GM18507 (cell line): Measurements from ENCODE around the gene POU2AF2.

Experiments
- DNase-seq: peaks from one replicate; pipeline ENCODE4 v3.0.0; 2011; ENCODE audit warnings: low read depth; ENCODE audit not compliant: insufficient read length; ENCODE audit errors: extremely low spot score
- FAIRE-seq: peaks from 2 replicates; lab custom pipeline; 2011; peaks lifted over from hg19 to GRCh38; lab: Jason Lieb, UNC

POU2AF2 gene

DNA sequence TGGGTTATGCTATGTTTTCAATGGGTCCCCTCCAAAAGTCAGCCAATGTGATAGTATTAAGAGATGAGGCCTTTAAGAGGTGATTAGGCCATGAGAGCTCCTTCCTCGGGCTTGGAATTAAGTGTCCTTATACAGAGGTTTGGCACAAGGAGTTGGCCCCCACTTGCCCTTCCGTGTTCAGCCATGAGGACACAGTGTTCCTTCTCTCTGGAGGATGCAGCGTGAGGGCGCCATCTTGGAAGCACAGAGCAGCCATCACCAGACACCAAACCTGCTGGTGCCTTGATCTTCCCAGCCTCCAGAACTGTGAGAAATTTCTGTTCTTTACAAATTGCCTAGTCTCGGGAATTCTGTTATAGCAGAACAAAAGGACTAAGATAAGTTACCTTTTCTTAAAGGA, 79.7 kb downstream of the POU2AF2 start:
- DNase-seq (no peak), FAIRE-seq (no peak)

DNA sequence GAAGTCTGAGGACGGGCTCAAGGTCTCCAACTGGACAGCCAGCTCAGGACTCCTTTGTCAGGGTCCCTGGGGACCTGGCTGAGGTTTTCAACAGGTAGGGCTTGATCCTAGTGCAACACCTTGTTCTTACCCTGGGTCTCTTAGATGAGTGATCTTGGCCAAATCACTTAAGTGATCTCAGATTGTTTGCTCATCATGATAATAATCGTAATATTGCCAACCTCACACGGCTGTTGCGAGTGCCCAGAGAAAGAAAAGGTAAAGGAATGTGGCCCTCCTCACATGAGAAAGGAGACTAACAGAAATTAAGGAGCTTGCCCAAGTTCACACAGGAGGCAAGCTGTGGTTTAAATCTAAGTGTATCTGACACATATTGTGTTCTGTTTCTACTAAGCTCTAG, 81.3 kb downstream of the POU2AF2 start:
- DNase-seq (no peak), FAIRE-seq (no peak)

DNA sequence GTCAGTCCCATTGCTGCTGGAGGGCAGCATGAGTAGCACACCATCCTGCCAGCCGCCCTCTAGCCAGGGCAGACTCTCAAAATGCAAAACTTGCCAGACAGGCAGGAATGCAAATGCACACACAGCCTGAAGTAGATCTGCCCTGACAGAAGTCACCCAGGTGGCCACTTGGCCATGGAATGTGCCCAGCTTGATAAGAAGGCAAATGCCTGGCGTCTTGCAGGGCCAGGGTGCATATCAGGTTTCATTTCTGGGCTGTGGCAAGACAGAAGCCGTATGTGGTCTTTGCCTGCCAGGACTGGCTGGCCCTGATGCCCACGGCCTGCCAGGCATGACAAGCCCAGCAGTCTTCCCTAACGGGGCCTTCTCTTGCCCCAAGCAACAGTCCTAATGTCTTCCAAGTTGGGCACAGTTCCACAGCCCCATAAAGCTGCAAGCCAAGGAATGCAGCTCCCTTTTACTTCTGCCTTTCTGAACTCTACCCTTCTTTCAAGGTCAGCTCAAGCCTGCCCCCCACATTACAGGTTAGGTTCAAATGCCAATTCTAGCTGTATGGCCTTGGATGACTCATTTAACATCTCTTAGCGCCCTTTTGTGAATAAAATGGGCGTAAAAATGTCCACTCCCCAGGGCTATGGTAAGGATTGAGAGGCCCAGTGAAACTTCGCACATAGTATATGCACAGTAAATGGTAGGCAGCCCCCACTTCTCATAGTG, 82.5 kb downstream of the POU2AF2 start:
- FAIRE-seq (no peak), DNase-seq (no peak)

DNA sequence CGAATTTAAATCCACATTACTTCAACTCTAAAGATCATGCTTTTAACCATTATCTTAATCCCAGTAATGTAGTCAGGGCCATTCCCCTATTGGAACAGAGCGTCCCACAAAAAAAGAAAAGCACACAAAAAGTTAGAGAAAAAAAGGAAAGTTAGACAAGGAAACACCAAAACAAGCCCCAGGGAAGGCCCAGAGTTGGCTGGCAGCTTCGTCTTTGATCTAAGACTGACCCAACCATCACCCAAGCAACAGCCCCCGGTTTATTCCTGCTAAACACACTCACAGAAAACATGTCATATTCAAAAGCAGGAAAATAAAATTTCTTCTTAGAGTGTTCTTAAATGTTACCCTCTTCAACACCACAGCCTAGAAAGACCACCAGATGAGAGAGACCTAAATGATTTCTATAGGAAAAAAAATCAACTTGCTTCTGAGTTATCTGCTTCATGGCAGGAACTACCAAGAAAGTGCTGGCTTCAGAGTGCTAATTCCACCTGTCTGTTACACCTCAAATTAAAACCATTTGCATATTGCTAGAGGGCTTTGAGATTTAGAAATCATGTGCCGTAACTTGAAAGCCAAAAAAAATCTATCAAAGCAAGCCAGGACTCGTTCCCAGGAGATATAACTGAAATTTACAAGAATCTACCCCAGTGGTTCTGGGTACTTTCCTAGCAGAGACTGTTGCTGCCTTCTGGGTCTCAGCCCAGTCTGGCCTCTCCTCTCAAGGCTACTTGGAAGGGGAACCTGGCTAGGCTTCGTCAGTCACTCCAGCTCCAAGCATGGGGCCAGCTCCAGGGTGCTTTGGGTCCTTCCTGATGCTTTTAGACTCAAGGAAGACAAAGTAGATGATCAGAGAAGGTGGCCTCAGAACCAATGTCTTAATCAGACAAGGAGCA, 84.0 kb downstream of the POU2AF2 start:
- DNase-seq (no peak), FAIRE-seq (no peak)

DNA sequence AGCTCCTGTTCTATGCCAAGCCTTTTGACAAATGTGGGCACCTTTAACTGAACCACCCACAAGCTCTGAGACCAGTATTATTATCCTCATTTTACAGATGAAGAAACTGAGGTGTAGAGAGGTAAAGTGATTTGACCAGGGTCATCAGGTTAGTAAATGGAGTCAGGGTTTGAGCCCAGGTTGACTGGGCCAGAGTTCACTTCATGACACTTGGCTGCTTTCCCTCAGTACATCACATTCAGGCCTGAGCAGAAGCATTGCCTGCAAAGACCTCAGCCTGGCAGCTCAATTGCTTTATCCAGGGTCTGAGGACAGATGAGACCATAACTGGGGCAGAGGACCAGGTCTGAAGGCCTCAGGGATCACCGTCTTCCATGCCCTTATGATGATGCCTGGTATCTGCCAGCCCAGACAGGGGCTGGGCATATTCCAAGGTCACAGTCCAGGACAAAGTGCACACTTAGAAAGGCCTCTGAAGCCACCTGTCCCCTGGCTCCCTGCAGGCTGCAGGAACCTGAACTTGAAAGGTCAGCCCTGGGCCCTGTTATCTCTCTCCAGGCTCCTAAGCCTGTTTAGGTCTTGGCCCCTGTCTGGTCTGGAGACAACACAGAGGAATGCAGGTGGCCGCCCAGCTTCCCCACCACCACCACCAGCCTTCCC, 84.8 kb downstream of the POU2AF2 start:
- no peak for DNase-seq

DNA sequence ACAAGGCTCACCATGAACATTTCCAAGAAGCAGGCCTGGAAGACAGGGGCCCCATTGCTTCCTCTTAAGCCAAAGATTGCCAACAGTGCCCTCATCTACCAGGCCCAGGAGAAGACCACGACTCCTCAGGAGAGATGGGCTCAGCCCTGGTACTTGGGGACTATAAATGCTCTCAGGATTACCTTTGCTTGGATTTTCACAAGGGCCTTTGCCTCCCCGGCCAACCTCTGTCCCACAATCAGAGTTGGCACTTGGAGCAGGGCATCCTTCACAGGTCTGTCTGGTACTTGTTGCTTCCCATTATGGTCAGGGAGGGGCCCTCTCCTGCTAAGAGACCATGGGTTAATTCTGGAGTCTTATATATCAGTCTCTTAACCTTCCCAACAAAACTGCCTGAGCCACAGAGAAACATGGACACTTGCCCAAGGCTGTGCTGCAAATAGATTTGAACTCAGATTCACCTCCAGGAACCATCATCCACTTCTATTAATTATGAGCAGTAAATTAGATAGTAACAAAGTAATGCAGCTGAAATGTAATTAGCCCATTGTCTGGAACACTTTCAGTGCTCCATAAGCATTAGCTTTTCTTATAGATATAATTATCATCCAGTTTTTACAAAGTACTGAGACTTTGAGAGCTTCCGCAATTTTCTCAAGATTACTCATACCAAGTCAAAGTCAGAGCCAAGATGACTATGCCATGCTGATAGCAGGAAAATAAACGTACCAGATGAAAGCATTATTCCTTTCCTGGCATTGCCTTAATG, 86.4 kb downstream of the POU2AF2 start:
- no peak for FAIRE-seq

More for the DNA sequence above, 84.8 kb downstream of the POU2AF2 start:
- FAIRE-seq: no peak

DNA sequence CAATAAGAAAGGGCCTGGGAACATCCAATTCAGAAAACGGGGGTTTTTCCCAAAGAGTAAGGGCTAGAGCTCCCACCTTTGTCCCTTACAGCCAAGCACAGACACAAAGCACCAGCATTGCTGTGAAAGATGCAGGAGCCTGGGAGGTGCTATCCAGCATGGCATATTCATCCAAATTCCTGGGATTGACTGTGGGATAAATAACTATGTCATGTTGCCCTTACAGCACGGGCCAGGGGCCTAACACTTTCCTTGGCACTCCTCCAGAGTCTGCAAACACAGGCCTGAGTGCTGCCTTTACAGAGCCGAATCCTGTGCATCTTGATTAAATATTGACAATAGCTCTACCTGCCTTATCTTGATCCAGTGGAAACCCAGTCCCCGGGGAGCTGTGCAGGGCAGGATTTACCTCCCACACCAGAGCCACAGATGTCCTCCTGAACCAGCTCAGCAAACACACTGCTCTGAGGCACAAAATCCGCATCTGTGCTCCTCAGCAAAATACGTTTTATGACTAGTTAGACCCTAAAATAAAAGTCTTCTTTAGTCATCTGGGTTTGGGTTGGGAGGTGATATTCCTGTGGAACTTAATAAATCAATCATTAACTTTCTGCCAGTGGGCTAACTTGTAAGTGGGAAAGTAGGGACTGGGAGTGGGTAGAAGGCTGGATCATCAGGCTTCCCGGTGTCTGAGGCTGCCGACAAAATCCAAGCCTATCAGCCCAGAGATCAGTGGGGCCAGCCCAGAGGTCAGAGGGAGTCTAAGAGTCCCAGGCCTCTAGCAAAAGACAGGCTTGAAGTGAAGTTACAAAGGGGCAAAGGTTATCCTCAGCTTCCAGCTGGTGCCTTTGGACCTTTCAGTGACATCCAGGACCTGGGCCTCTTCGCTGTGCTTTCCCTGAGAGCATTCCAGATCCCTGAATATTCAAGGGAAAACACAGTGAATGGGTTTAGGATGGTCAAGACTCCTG, 89.3 kb downstream of the POU2AF2 start:
- FAIRE-seq: no peak
- DNase-seq: no peak

More for the DNA sequence above, 86.4 kb downstream of the POU2AF2 start:
- DNase-seq: no peak

DNA sequence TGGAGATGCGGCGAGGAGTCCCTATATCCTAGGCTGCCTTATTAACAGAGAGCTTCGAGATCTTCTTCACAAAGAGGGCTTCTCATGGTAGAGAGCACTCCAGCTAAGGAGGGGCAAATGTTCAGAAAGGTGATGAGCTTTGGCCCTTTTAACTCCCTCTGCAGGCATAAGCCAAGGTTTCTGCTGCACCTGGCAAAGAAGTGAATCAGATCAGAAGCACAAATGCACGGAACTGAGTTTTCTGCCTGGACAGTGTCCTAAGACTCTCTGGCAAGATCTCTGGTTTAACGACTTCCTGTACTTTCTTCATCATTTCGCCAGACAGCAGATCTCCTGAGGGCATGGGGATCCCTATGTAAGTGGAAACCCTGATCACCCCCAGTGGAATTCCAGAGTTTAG, 90.0 kb downstream of the POU2AF2 start:
- DNase-seq (no peak), FAIRE-seq (no peak)
